NCI-H748 (cell line): ENCODE measurements around the gene DNAJB6.
A peak's percentile ranks its signal among the peaks of the same experiment; 100 is the strongest.
"Not testable (repeated sequence)": the region's sequence is repeated elsewhere in the genome, so short reads cannot be mapped to it uniquely, and the experiment has no call there.

Source experiments
- DNase-seq: peaks from one replicate; lab custom pipeline; 2025; ENCODE audit not compliant: unreplicated experiment; lab: John Stamatoyannopoulos, UW

The DNAJB6 gene

DNA sequence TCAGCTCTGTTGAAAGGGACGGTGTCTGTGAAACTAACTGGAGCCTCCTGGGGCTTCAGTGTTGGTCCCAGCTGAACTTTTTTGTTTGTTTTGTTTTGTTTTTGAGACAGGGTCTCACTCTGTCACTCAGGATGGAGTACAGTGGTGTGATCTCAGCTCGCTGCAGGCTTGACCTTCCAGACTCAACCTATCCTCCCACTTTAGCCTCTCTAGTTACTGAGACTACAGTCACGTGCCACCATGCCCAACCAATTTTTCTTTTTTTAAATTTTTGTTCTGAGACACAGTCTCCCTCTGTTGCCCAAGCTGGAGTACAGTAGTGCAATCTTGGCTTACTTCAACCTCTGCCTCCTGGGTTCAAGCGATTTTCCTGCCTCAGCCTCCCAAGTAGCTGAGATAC, 13.4 kb upstream of the DNAJB6 start:
- DNase-seq: no peak

GRCh38 chr7:157329447-157329846, 7.4 kb upstream of the DNAJB6 start:
- DNase-seq: no peak

GRCh38 chr7:157330567-157330966, 6.2 kb upstream of the DNAJB6 start:
- not testable (repeated sequence) for DNase-seq

- DNase-seq: not testable (repeated sequence)
These were observed 5.8 kb upstream of the DNAJB6 start for GRCh38 chr7:157331049-157331448.

GRCh38 chr7:157335236-157335635, 1.6 kb upstream of the DNAJB6 start:
- no peak for DNase-seq

DNA sequence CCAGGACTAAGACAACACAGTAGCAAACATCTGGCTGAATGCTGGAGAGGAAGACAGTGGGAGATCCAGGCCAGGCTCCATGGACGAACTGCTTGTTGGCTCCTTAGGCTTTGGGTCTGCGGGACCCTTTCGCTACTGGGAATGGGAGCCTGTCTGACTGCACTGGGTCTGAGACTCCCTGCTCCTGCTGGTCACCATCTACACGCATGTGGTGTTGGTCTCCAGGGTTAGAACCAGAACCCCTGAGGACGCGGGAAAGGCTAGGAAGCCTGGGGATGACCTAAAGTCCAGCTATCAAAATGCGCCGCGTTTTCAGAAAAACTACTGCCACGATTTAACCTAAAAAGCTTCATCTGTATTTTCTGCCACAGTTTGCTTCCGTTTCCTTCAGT, 817 bp upstream of the DNAJB6 start:
- peak; percentile 51 for DNase-seq

DNA sequence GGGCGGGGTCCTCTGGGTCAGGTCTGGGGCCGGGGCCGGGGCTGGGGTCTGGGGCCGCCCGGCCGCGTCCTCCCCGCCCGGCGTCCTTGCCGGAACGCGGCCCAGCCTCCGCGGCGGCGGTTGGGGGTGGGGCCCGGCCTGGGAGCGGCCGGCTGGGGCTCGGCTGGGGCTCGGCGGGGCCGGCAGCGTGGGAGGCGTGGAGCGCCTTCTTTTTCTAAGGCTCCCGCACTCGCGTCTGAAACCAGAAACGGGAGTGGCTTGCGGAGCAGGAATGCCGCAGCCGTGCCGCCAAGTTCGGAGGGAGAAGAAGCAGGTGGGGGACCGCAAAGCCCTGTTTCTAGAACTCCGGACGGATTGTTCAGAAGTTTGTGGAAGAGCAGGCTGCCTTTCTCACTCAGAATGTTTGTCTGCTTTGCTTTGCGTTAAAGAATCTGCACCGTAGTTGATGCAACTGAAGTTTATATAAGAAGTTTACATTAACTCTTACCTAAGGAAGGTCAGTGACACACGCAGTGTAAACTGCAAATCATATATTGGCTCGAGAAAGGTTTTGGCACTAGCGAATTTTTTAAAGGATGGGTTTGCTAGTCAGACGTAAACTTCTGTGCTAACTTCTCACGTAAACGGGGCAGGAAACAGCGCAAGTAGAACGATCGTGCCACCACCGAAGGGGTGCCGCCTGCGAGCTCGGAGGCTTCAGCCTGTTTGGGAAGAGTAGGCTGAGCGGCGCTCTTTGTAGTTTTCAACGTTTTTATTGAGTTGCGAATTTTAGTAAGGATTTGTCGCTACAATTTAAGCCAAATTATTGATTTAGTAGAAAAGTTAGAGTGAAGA, 729 bp downstream of the DNAJB6 start:
- DNase-seq: peak; percentile 66

DNA sequence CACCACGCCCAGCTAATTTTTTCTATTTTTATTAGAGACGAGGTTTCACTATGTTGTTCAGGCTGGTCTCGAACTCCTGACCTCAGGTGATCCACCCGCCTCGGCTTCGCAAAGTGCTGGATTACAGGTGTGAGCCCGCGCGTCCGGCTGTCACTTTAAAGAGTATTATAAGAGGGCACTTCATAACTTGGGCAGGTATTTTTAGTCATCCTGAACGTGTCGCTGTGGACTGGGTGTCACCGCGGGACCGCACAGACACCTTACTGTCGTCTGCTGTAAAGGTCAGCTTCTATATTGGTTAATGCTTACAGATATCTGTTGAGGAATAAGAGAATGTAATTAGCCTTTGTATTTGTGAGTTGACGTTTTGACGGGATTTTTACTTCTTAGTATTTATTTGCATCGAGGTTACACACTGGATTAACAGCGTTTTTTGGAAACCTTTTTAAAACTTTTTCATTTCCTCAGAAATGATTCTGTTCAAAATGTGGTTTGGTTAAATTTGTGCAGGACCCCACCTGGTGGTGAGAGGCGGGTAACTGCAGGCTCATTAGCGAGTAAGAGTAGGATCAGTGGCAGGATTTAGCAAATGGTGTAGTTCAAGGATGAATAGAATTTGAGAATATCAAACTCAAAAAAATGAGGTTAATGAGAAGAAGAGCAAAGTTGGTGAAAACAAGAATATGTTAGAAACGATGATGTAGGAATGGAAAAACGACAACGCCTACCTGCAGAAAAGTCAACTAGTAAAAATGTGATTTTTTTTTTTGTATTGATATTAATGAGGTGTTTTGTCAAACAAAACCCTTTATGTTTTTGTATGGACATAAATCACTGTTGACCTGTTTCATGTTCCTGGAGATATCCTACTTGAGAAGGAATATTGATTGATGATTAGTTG, 3.2 kb downstream of the DNAJB6 start:
- DNase-seq: peak; percentile 58

- DNase-seq: no peak
These were observed 10.6 kb downstream of the DNAJB6 start for GRCh38 chr7:157347217-157347904.

GRCh38 chr7:157348548-157348947, 11.7 kb downstream of the DNAJB6 start:
- no peak for DNase-seq

DNA sequence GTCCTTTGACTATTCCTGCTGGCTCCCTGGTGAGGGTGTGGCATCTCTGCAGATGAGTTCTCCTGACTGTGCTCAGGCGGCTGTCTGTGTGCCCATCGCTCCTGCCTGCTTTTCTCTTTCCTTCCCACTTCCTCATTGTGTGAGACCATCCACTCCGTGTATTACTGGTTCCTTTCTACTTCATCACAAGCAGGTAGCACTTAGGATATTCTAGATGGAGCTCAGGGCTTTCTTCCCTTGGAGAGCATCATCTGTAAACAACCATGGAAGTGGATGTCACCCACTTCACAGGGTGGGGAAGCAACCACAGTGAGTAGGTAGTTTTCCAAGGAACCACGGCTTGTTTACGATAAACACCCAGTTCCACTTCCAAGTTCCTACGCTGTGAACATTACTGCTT, 15.7 kb downstream of the DNAJB6 start:
- DNase-seq: no peak

- DNase-seq: no peak
These were observed 19.1 kb downstream of the DNAJB6 start for GRCh38 chr7:157355784-157356511.

GRCh38 chr7:157357129-157358040, 20.6 kb downstream of the DNAJB6 start:
- no peak for DNase-seq

GRCh38 chr7:157358041-157358752, 21.4 kb downstream of the DNAJB6 start:
- no peak for DNase-seq

GRCh38 chr7:157358753-157359096, 21.9 kb downstream of the DNAJB6 start:
- DNase-seq: no peak

- no peak for DNase-seq
These were observed 22.8 kb downstream of the DNAJB6 start for GRCh38 chr7:157359581-157359980.

- no peak for DNase-seq
These were observed 23.8 kb downstream of the DNAJB6 start for GRCh38 chr7:157360483-157361025.

GRCh38 chr7:157361537-157361936, 24.7 kb downstream of the DNAJB6 start:
- DNase-seq: no peak

DNA sequence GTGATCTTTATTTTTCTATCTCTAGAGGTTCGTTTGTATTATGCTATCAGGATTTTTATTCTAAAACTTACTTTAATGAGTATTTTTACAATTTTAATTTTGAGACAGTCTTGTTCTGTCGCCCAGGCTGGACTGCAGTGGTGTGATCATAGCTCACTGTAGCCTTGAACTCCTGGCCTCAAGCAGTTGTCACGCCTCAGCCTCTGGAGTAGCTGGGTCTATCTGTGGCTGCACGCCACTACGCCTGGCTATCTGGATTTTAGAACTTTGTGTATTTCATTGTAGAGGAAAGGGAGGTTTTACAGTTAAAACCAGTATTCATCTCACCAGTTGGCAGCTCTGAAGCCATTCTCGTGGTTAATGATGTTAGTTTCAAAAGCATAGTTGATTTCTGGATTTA, 25.9 kb downstream of the DNAJB6 start:
- no peak for DNase-seq
